PC-3 (cell line): Measurements from ENCODE around the gene SNX8.

Experiments
- CTCF ChIP-seq: fragments of 300-600 bp; sonication (generic); conservative IDR thresholded peaks from 2 replicates; pipeline ENCODE4 v1.5.1; 2017; ENCODE audit warnings: antibody characterized with exemption, low read depth, mild to moderate bottlenecking, low read length
- EZH2phosphoT487 ChIP-seq: fragments of 300-600 bp; sonication (generic); IDR thresholded peaks from 2 replicates; pipeline ENCODE4 v1.6.1; 2018; ENCODE audit warnings: mild to moderate bottlenecking, antibody characterized with exemption, low read length, borderline replicate concordance

DNA sequence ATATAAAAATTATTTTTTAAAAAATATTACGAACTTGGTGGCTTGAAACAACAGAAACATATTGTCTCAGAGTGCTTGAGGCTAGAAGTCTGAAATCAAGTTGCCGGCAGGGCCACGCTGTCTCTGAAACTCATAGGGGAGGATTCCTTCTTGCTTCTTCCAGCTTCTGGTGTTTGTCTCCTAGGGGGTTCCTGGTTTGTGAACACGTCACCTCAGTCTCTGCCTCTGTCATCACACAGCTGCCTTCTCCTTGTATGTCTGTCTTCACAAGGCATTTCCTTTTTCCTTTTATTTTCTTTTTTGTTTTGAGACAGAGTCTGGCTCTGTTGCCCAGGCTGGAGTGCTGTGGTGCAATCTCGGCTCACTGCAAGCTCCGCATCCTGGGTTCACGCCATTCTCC, 12.7 kb upstream of the SNX8 start:
- TF ChIP-seq CTCF, result no peak
- TF ChIP-seq EZH2phosphoT487, result no peak
